T-helper 2 cell (primary cell): ENCODE data around the gene HADHA.
A peak's percentile ranks its signal among the peaks of the same experiment; 100 is the strongest.
"Not testable (repeated sequence)": the region's sequence is repeated elsewhere in the genome, so short reads cannot be mapped to it uniquely, and the experiment has no call there.

ENCODE experiments used
- DNase-seq, 5 experiments: peaks; one replicate each; pipeline versions ENCODE4 v3.0.0 to v3.0.0-alpha.2; 2012 to 2022
- total RNA-seq, 2 donors: gene quantifications; one replicate each; lab custom pipeline; 2026; lab: John Stamatoyannopoulos, UW

HADHA gene
- 76.7 to 138 reads per million in 2 donors for total RNA-seq

DNA sequence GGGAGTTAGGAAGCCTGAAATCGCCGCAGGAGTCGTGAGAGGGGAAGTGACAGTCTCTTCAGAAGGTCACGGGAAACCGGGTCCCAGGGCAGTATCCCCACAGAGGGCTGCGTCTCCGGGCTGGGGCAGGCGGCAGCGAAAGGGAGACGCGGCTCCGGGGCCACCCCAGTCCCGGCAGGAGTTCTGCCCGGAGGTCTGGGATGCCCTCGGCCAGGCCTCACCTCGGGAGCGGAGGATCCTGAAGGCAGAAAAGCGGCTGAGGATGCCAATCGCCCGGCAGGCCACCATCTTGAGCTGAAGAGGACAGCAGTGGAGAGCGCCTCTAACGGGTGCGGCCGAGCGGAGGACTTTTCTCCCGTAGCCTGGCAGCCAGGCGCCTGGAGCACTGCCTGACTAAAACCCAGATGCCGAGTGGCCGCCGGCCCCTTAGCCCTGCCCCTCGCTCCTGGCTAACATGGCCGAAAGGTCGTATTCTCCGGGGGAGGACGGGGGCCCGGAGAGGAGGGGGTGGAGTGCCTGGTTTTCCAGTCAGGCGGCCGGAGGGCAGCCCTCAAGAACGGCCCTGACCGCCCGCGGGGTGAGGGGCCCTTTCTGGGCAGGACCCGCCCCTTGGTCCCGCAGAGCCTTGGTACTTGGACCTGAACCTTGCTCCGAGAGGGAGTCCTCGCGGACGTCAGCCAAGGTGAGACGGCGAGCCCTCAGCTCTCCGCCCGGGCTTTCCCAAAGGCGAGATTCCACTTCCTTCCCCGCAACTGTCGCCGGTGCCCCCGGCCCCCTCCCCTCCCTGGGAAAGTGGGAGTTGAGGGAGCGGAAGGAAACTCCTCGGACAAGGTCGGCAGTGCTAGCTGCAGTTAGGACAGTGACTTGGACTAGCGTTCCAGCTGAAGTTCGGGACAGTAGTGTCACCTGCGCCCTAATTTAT is at the start of gene HADHA, which contains the start of gene HADHB:
Gene HADHA, minus strand, starts transcription at position 324 of the 922 bp plus-strand sequence. Its CDS starts 36 bp downstream, at position 288.
Gene HADHB, plus strand, starts transcription at position 631 of the 922 bp plus-strand sequence. CDS start 9,316 bp downstream, outside the sequence.
- peak; percentile 62 to 91 (median 77) for DNase-seq

- DNase-seq = no peak
Measured at GRCh38 chr2:26292646-26293045, 48.2 kb upstream of the HADHA start.

DNA sequence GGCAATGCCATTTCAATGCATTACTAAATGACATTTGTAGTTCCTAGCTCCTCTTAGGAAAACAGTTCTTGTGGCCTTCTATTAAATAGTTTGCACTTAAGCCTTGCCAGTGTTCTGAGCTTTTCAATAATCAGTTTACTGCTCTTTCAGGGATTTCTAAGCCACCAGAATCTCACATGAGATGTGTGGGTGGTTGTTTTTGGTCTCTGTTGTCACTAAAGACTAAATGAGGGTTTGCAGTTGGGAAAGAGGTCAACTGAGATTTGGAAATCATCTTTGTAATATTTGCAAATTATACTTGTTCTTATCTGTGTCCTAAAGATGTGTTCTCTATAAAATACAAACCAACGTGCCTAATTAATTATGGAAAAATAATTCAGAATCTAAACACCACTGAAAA is 45.6 kb upstream of the HADHA start:
- DNase-seq = no peak

DNA sequence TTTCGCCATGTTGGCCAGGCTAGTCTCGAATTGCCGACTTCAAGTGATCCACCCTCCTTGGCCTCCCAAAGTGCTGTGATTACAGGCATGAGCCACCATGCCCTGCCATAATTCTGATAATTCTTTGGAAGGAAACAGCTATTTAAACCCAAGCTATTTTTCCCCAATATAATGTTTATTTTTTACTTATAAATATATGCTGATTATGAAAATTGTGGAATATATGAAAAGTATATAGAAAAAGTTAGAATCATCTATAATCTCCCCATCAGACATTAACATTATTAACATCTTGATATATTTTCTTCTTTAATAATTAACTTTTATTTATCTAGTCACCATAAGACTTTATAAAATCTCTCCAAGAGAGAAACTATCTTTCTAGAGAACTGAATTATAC is 41.5 kb upstream of the HADHA start:
- DNase-seq = no peak

- no peak for DNase-seq
Measured at GRCh38 chr2:26284132-26284531, 39.7 kb upstream of the HADHA start.

- DNase-seq = no peak
Measured at GRCh38 chr2:26283606-26284005, 39.2 kb upstream of the HADHA start.

DNA sequence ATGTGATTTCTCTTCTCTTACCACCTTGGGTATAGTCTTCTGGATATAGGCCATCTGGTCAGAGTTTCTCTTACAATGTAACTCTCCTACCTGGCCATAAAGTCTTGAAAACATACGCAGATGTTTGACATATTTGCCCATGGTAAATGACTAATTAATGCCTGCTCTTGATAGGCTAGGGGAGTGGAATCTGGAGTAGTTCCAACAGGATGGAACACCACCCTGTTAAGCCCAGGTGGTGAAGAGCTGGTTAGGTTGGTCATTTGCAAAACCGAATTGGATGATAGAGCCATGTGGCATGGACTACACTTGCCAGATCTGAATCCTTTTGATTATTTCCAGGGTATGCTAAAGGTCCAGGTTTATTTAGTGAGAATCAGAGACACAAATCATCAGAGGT is 36.8 kb upstream of the HADHA start:
- DNase-seq = no peak

DNA sequence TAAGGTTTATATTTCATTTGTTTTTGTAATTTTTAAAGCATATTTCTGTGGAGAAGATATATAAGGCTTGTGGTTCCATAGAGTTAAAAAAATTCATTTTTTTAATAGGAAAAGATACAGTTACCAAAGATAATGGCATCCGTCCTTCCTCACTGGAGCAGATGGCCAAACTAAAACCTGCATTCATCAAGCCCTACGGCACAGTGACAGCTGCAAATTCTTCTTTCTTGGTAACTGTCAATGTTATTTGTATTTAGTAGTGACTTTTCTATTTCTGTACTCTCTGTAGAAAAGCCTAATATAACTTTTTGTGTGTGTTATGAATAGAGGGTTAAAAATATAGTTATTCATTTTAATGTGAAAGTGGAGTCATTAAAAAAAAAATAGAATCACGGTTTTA is 35.5 kb upstream of the HADHA start:
- DNase-seq = no peak

GRCh38 chr2:26276484-26277227 is 32.2 kb upstream of the HADHA start:
- peak in 1 of 5 experiments; percentile 9 for DNase-seq

DNA sequence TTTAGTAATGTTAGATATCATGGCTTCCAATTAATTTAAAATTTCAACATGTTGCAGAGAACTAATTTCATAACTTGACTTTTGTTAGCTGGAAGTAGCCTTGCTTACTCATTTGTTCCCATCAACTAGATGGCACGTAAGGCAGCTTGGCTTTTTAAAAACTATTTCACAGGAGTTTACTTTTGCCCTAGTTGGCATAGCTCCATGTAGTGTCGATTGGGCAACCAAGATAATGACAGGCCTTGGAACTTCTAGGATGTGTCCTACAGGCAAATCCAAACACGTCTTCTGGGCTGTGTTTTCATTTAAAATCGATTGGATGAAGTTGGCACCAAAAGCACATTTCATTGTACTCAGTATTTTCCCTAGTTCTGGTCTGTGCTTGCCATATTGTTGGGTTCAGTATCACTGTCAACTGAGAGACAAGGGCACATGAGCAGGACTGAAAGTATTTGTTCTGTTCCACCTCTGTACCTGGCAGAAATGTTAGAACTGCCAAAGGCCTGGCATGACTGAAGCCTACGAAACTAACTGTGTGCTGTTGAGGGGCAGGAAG is 29.7 kb upstream of the HADHA start:
- peak in 1 of 5 experiments; percentile 22 for DNase-seq

- no peak for DNase-seq
Measured at GRCh38 chr2:26273501-26273900, 29.1 kb upstream of the HADHA start.

DNA sequence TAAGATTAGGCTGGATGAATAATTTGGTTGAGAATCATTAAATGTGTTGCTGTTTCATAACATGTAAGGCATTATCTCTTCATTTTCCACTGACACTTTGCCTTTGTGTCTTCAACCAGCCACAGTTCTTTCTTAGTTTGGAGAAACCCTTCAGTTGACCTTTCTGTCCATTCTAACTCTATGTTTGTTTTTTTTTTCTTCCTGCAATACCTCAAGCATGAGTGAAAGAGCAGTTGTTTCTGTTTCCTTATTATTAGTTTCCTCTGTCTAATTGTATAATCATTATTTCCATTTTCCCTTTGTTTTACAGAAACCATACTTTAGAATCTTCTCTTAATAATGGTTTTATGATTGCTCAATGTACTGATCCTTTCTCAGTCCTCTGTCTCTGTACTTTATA is 25.9 kb upstream of the HADHA start:
- DNase-seq = no peak

GRCh38 chr2:26269571-26270158 is 25.2 kb upstream of the HADHA start:
- no peak for DNase-seq

DNA sequence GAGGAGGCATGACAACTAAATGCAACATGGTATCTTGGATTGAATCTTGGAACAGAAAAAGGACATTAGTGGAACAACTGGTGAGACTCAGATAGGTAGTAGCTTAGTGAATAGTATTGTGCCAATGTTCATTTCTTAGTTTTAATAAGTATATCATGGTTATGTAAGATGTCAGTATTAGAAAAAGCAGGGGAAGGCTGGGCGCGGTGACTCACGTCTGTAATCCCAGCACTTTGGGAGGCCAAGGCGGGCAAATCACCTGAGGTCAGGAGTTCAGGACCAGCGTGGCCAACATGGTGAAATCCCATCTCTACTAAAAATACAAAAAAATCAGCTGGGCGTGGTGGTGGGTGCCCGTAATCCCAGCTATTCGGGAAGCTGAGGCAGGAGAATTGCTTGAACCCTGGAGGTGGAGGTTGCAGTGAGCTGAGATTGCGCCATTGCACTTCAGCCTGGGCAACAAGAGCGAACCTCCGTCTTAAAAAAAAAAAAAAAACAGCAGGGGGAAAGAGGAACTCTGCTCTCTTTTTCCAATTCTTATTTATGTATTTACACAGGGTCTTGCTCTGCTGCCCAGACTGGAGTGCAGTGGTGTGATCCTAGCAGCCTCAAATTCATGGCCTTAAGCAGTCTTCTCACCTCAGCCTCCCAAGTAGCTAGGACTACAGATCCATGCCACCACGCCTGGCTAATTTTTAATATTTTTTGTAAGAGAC is 24.4 kb upstream of the HADHA start:
- DNase-seq = not testable (repeated sequence)

GRCh38 chr2:26268213-26268612 is 23.8 kb upstream of the HADHA start:
- DNase-seq = no peak

GRCh38 chr2:26258836-26259235 is 14.4 kb upstream of the HADHA start:
- not testable (repeated sequence) for DNase-seq

DNA sequence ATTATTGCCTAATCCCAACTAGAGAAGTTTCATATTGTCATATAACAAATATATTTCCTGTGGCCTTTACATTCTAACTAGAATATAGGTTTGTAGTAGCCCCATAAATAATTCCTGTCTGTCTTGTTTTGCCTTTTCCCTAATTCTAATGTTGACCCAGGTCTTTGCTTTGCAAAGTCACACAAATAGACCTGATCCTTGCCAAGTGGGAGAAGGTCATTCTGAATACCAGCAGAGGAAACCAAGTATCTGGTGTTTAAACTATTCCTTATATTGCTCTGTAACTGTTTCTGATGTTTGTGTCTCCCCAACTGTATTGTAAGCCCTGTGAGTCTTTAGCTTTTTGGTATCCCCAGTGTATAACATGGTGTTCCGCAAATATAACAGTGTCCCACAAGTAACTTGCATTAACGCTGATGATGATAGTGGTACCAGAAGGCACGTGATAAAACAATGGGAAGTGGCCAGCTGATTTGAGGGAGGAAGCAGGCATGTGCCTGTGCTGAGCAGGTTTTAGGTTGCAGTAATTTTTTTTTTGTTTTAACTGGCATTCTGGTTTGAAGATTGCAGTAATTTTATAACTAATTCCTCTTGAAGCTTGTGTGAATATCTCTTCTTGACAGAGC is 11.4 kb upstream of the HADHA start:
- no peak for DNase-seq

- DNase-seq = peak in 1 of 5 experiments; percentile 53
Measured at GRCh38 chr2:26251893-26252292, 7.5 kb upstream of the HADHA start.

GRCh38 chr2:26249625-26250024 is 5.2 kb upstream of the HADHA start:
- no peak for DNase-seq

DNA sequence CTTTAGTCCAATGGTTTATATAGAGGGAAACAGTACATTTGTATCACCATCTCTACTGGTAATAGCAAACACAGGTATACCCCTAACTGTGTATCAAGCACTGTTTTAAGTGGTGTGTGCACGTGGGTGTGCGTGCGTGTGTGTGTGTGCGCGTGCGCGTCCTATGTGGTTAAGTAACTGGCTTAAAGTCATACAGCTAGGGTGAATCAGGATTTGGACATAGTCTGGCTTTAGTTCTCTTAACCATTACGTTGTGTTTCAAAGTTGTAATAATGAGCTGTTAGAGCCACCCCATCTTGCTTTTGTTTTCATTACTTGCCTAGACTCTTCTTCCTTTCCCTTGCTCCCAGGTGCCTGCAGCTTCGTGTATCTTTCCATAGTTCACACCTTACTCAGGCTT is 2.4 kb upstream of the HADHA start:
- peak in 1 of 5 experiments; percentile 66 for DNase-seq

DNA sequence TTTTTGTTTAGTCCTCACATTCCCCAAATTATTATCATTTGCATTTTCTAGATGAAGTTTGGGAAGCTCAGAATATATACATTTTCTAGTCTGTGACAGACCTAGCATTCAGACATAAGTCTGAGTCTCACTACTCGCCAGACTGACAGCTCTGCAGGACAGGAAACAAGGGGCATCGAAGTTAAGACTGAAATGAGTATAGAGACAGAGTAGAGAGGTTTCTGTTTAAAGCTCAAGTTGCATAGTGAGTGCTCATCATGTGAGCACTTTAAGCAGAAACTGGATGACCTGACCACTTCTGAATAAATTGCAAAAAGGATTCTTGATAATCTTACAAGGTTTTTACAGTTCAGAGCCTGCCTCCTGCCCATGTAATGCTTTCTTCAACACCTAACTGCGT is 1.4 kb upstream of the HADHA start:
- peak in 1 of 5 experiments; percentile 76 for DNase-seq
